MCF 10A (cell line): Measurements from ENCODE around the gene GID8. TPM values are rescaled to one million over a fixed set of nuclear protein-coding genes. Genes with fewer than 3 reads are reported as not detected.

Experiments
- BruUV-seq: library from RNA; stranded (reverse); fragments of 400-500 nt; replicated peaks from 2 replicates; lab custom pipeline; 2021; lab: Mats Ljungman, UMichigan
- CTCF ChIA-PET: fragments of 300-600 bp; sonication (Branson Sonifier 250); formaldehyde crosslinking; extraction: SDS; loops from one replicate; lab custom pipeline; 2021; ENCODE audit warnings: antibody characterized with exemption, inconsistent platforms; lab: Yijun Ruan, JAX
- POLR2A ChIA-PET: fragments of 300-600, 350-650 bp; sonication (Branson Sonifier 250); formaldehyde crosslinking; extraction: SDS; loops from one replicate; lab custom pipeline; 2020; ENCODE audit warnings: antibody characterized with exemption, inconsistent platforms; lab: Yijun Ruan, JAX
- DNase-seq: peaks from one replicate; pipeline ENCODE4 v3.0.0-alpha.2; 2018; ENCODE audit not compliant: unreplicated experiment
- H3K27ac Mint-ChIP-seq: one replicate; pipeline ENCODE4 v1.8.0; 2022; ENCODE audit warnings: mild to moderate bottlenecking, low read depth, mixed read lengths; ENCODE audit not compliant: unreplicated experiment
- H3K27me3 Mint-ChIP-seq: one replicate; pipeline ENCODE4 v1.8.0; 2022; ENCODE audit warnings: mixed read lengths; ENCODE audit not compliant: insufficient read depth, unreplicated experiment
- H3K36me3 Mint-ChIP-seq: one replicate; pipeline ENCODE4 v1.8.0; 2022; ENCODE audit warnings: mild to moderate bottlenecking, moderate library complexity, mixed read lengths; ENCODE audit not compliant: insufficient read depth, unreplicated experiment
- H3K4me1 Mint-ChIP-seq: one replicate; pipeline ENCODE4 v1.8.0; 2022; ENCODE audit warnings: mixed read lengths; ENCODE audit not compliant: insufficient read depth, unreplicated experiment
- H3K4me3 Mint-ChIP-seq: one replicate; pipeline ENCODE4 v1.8.0; 2022; ENCODE audit warnings: mild to moderate bottlenecking, moderate library complexity, mixed read lengths; ENCODE audit not compliant: unreplicated experiment
- H3K9me3 Mint-ChIP-seq: one replicate; pipeline ENCODE4 v1.8.0; 2022; ENCODE audit warnings: mixed read lengths; ENCODE audit not compliant: unreplicated experiment
- intact Hi-C: fragments of 100-400 bp; cut with micrococcal nuclease; formaldehyde crosslinking; loops from 2 replicates; pipeline ENCODE4 v1.14.1; 2022
- total RNA-seq: library from RNA; stranded (reverse); gene quantifications from 2 replicates; pipeline ENCODE4 v1.2.3, GENCODE V29; 2022
- TF ChIP-seq, protein P1 (sequence below): fragments of 200-600 bp; IDR thresholded peaks from one replicate; pipeline ENCODE4 v1.8.0; 2022; ENCODE audit warnings: antibody characterized with exemption, mild to moderate bottlenecking; ENCODE audit not compliant: unreplicated experiment

The GID8 gene
- total RNA-seq, 1 experiment from 2014 or later = 31.6 TPM

- Mint-ChIP-seq H3K4me1 (peaks cover 1% of the 10 kb centered on the region), H3K9me3 (no peaks in the 10 kb centered on the region), H3K4me3 (no peak overlapping the region), H3K27ac (no peak overlapping the region), H3K27me3 (no peaks in the 10 kb centered on the region), H3K36me3 (peaks cover 66% of the 10 kb centered on the region)
- BruUV-seq = no TSS peak
- POLR2A ChIA-PET = interaction anchor here (0.7 kb wide), 1 partner anchor 553 kb away, joined by 3 read pairs; no protein-coding TSS in a partner anchor
- TF ChIP-seq, protein P1, sequence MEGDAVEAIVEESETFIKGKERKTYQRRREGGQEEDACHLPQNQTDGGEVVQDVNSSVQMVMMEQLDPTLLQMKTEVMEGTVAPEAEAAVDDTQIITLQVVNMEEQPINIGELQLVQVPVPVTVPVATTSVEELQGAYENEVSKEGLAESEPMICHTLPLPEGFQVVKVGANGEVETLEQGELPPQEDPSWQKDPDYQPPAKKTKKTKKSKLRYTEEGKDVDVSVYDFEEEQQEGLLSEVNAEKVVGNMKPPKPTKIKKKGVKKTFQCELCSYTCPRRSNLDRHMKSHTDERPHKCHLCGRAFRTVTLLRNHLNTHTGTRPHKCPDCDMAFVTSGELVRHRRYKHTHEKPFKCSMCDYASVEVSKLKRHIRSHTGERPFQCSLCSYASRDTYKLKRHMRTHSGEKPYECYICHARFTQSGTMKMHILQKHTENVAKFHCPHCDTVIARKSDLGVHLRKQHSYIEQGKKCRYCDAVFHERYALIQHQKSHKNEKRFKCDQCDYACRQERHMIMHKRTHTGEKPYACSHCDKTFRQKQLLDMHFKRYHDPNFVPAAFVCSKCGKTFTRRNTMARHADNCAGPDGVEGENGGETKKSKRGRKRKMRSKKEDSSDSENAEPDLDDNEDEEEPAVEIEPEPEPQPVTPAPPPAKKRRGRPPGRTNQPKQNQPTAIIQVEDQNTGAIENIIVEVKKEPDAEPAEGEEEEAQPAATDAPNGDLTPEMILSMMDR = no peak
- CTCF ChIA-PET = interaction anchor here (0.6 to 0.9 kb wide), 2 partner anchors 19 to 22 kb away, joined by 3 to 5 read pairs; no protein-coding TSS in a partner anchor
- no peak for DNase-seq
- intact Hi-C loops = no loop called here
Observed at GRCh38 chr20:62944746-62945145, 6.8 kb downstream of the GID8 start.

GRCh38 chr20:62945771-62946339 lies 7.9 kb downstream of the GID8 start:
- H3K36me3 Mint-ChIP-seq = peaks cover 72% of the 10 kb centered on the region
- TF ChIP-seq, protein P1 = no peak
- POLR2A ChIA-PET = interaction anchor here (1.4 kb wide), 1 partner anchor 9 kb away, joined by 6 read pairs; the partner anchor contains the start of gene GID8

DNA sequence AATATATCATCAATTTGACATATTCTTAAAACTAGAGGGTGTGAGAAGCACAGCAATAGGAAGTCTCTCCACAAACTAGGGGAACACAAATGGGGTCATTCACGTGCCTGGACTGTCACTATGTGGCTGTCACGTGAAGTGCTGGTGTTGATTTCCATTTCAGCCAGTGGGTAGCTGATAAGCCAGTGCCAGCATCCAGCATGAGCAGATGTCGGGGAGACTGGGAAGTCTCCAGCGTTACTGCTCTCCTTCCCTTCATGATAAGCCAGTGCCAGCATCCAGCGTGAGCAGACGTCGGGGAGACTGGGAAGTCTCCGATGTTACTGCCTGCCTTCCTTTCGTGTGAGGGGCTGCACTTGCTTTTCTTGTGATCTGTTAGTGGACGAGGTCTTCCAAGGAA lies 9.0 kb downstream of the GID8 start:
- ChIA-PET CTCF (interaction anchor here (0.6 kb wide), 1 partner anchor 508 kb away, joined by 3 read pairs; no protein-coding TSS in a partner anchor), POLR2A (no interaction called here)
- Mint-ChIP-seq H3K4me3 (no peak overlapping the region), H3K27ac (no peak overlapping the region), H3K36me3 (peaks cover 64% of the 10 kb centered on the region), H3K27me3 (no peaks in the 10 kb centered on the region), H3K9me3 (no peaks in the 10 kb centered on the region), H3K4me1 (no peaks in the 10 kb centered on the region)
- intact Hi-C loops = no loop called here
- no TSS peak for BruUV-seq
- DNase-seq = no peak
- TF ChIP-seq, protein P1 = no peak

More at GRCh38 chr20:62945771-62946339, 7.9 kb downstream of the GID8 start:
- H3K4me1 Mint-ChIP-seq = no peaks in the 10 kb centered on the region
- CTCF ChIA-PET = interaction anchor here (0.8 kb wide), 1 partner anchor 38 kb away, joined by 3 read pairs; no protein-coding TSS in a partner anchor
- no peak overlapping the region for H3K27ac Mint-ChIP-seq
- H3K4me3 Mint-ChIP-seq = no peak overlapping the region
- H3K9me3 Mint-ChIP-seq = no peaks in the 10 kb centered on the region
- no TSS peak for BruUV-seq
- DNase-seq = no peak
- H3K27me3 Mint-ChIP-seq = no peaks in the 10 kb centered on the region
- intact Hi-C loops = no loop called here

DNA sequence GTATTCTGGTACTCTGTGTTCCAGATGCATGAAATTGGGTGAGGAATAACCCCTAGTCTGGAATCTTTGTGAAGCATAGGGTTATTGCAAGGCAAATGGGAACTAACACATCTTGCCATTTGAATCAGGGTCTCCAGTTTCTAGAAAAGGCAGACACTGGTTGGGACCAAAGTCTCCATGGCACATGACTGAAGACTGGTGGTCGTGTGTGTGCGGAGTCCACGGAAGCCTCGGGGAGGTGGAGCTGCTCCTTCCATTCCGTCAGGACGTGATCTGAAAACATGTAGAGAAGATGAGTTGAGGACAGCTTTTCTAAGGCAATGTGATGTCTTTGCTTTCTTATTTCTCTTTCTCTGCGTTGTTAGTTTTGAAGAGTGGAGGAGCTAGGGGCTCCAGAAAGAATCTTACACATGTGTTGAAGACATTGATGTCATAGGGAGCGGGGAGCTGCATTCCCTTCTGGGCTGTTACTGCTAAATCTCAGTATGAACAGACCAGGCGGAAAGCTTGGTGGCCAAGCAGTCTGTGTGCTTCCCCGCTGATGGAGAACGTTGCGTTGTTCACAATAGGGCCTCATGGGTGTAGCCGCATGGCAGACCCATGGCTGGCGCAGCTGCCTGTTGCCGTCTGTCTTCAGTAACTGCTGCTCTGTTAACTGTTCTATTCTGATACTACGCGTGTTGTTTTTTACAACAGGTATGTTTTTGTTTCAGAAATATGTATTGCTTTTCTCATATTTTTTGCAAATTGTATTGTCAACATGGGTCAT lies 9.8 kb downstream of the GID8 start:
- Mint-ChIP-seq H3K4me3 (no peak overlapping the region), H3K27ac (no peak overlapping the region), H3K36me3 (peaks cover 64% of the 10 kb centered on the region), H3K4me1 (no peaks in the 10 kb centered on the region), H3K9me3 (no peaks in the 10 kb centered on the region), H3K27me3 (no peaks in the 10 kb centered on the region)
- intact Hi-C loops = no loop called here
- DNase-seq = no peak
- CTCF ChIA-PET = interaction anchor here (0.5 kb wide), 1 partner anchor 361 kb away, joined by 5 read pairs; no protein-coding TSS in a partner anchor
- no TSS peak for BruUV-seq
- TF ChIP-seq, protein P1 = no peak
- POLR2A ChIA-PET = interaction anchor here (2.8 kb wide), 1 partner anchor 9 kb away, joined by 12 read pairs; the partner anchor contains the start of gene GID8
